Measurements from ENCODE around the gene MYD88.

MYD88 gene

DNA sequence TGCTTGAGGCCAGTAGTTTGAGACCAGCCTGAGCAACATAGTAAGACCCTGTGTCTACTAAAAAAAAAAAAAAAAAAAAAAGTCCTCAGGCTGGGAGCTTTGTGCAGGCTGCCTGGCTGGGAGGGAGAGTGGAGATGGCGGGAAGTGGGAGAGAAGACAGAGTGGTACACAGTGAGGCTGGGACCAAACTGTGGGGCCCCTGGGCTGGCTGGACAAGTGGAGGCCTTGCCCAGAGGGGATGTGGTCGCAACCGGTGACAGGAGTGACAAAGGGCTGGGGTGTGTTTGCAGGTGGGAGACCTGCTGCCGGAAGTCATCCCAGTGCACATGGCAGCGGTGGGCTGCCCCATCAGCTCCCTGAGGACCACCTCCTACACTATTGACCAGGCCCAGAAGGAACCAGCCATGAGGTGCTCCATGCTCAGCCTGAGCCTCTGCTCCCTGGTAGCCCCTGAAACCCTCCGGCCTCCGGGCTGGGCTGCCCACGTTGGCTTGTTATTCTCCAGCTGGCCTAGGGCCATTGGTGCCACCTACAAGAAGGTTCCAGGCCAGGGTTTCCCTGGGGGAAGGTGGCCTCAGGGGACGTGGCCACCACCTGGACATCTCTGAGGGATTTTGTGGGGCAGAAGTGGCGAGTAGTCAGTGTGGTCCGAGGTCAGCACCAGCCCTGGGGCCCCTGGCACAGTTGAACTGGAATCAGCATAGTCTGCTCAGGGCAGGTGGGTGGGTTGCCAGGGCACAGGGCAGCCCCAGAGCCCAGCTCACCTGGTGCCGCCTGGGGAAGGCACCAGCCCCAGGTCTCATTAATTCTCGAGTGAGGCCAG lies 24.2 kb upstream of the MYD88 start:
- no peak for DNase-seq

DNA sequence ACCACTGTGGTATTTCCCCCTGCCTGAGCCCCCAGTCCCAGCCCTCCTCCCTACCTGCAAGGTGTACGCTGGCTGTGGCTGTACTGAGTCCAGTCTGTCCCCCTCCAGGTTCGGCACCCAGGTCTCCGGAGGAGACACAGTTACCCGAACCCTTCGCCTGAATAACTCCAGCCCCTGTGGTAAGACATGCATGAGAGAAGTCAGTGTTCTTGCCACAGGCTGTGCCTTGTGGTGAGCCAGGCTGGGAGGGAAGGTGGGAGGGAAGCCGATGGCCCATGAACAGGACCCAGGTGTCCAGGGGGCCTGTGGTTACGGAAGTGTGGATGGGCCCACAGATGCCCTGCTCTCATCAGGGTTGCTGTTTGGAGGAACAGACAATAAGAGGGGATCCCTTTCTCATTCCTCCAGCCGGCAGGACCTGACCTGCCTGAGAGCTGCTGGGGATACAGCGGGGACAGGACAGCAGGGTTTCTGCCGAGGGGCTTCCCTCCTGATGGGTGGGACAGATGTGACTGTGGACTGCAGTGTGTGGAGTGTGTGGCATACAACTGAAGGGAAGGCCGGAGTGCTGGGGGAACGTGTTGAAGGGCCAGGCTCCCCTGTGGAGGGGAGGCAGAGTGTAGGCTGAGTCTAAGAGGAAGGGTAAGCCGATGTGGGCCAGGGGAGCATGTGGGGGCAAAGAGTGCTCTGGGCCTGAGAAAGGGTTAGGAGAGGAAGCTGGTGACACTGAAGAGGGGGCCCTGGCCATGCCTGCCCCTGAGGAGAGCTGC lies 23.4 kb upstream of the MYD88 start:
- DNase-seq: no peak

DNA sequence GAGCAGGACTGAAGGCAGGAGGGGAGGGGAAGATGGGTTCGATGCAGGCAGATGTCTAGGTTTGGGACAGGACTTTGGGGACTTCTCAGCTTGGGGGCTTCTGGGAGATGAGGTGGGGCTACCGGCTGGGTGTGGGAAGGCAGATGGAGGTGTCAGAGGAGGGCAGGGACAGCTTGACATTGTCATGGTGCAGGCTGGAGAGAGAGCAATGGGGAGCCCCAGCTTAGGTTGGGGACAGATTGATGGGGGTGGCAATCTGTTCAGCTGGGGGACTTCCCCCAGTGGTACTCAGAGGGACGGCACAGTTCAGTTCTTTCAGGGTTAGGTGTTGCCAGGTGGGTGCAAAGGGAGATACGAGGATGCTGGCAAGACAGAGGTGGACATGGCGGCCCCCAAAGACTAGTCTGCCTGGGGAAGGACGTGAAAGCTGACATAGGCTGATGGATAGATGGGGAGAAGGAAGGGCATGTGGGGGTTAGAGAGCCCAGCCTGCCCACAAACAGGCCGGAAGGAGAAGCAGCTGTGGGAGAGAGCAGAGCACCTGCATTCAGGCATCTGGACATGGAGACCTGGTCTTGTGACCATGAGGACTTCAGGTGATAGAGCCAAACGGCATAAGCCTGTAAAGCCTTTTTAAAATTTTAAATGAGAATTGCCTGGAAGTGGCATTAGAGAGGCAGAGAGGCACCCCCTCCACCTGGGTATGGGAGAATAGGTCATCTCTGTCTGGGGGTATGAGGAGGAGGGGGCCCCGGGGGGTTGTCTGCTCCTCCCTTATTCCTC lies 22.6 kb upstream of the MYD88 start:
- DNase-seq: no peak

- DNase-seq: no peak
Measured at GRCh38 chr3:38116471-38117162, 21.8 kb upstream of the MYD88 start.

- DNase-seq: no peak
Measured at GRCh38 chr3:38117163-38117716, 21.2 kb upstream of the MYD88 start.

- DNase-seq: peak; percentile 12
Measured at GRCh38 chr3:38117748-38118420, 20.6 kb upstream of the MYD88 start.

DNA sequence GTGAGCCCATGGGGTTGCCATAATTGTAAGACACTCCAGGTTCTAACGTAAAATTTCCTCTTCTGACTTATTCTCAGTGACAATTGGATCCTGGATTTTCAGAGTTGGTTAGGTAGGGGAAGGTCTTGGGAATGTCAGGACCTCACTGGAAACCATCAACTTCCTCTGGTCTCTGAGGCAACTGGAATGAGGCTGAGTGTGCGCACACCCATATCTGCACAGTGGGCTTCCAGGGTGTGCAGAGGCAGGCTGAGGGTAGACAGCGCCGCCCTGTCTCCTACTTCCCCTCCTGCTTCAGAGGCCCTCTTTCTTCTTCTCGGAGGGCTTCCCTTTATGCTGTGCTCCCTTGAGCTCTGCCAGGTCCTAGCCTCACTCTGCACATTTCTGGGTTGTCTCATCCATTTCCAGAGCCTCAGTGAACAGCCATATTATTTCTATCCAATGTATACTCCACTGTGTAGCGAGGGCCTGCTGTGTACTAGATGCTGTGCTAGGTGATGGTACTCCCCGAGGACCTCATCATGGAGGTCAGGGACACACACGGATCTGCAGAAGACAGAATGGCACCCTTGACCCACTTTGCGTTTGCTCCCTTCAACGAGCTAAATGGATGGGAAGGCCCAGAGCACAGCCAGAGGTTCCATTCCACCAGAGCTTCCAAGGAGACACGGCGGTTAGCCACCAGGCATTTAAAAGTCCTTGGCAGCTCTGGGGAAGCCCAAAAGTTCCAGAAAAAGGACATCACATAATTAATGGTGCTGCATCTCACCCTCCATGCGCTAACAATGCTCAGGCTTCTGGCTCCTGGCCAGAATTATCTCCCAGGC lies 19.8 kb upstream of the MYD88 start:
- no peak for DNase-seq

- DNase-seq: no peak
Measured at GRCh38 chr3:38119248-38119544, 19.3 kb upstream of the MYD88 start.

GRCh38 chr3:38119821-38120692 lies 18.4 kb upstream of the MYD88 start:
- DNase-seq: no peak

DNA sequence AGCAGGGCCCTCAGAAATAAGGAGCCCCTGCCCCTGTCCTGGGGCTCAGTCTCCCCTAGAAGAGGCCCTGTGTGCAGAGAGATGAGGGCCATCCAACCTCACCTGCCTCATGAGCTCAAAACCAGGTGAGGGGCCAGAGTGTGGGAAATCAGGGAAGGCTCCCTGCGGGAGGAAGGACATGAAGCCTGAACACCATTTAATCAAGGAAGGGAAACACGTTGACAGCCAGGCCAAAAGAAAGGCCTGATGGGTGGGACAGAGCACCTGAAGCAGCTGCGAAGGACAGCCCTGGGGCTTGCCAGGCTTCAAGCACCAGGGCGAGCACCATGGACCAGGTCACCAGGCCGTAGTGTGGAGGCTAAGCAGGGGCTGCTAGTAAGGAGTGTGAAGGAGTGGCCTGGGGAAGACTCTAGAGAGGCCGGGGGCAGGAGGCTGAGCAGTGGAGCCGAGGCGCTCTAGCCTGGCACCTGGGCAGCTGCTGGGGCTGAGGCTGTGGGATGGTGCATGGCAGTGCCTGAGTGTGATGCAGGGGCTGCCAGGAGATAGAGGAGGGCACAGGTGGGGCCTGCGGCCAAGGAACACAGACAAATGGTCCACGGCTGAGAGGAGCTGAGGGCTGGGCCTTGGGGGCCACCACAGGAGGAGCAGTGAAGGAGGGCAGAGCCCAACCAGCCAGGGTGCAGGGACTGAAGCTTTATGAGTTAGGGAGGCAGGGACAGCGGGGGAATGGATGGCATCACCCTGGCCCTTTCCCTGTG lies 17.6 kb upstream of the MYD88 start:
- no peak for DNase-seq

DNA sequence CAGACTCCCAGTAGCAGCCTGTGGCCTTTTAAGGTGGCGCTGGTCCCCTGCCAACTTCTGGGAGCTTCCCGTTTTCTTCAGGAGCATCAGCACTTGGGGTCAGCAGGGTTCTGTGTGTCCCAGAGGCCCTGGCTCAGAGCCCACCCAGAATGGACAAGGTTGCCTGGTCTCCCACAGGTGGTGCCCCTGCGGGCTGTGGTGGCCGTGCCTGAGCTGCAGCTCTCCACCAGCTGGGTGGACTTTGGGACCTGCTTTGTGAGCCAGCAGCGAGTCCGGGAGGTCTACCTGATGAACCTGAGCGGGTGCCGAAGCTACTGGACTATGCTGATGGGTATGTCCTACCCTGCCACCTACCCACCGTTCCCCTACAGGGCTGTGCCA lies 17.0 kb upstream of the MYD88 start:
- no peak for DNase-seq

DNA sequence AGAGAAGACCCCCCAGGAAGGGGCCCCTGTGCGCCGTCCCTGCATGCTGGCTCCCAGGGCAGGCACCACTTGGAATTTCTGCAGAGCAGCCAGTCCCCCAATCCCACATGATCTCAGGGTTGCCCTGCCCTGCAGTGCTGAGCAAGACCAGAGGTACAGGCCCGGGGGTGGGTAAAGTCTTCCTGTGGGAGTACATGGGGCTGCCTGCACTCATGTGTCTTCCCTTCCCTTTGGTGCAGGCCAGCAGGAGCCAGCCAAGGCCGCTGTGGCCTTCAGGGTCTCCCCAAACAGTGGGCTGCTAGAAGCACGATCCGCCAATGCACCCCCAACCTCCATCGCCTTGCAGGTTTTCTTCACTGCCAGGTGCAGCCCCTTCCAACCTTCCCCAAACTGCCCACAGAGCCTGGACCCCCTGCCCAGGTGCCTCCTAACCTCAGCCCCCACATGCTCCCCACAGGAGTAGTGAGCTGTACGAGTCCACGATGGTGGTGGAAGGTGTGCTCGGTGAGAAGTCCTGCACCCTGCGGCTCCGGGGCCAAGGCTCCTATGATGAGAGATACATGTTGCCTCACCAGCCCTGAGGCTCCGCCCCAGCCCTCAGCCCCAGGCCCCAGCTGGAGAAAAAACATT lies 16.5 kb upstream of the MYD88 start:
- DNase-seq: no peak

- no peak for DNase-seq
Measured at GRCh38 chr3:38122712-38123290, 15.7 kb upstream of the MYD88 start.

DNA sequence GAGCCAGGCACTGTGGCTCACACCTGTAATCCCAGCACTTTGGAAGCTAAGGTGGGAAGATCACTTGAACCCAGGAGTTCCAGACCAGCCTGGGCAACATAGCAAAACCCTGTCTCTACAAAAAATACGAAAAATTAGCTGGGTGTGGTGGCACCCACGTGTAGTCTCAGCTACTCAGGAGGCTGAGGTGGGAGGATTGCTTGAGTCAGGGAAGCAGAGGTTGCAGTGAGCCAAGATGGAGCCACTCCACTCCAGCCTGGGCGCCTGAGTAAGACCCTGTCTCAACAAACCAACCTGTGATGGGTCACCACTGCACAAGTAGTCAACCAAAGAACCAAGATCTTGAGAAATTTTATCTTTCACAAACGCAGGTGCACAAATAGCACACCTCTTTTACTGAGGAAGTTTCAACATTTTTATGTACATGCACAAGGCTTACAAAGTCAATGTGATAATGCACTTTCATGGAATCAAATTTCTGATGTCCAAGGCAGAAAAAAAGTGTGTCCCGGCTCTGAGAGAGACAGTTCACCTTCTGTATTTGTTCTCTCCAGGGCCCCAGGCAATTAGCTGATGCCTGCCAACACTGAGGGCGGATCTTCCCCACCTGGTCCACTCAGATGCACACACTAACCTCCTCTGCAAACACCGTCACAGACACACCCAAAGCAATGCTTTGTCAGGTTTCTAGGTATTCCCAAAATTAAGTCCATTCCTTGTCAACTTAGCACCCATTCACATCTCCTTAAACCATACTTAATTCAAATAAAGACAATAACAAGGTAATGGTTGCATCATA lies 13.9 kb upstream of the MYD88 start:
- DNase-seq: no peak

GRCh38 chr3:38125305-38126120 lies 12.9 kb upstream of the MYD88 start:
- DNase-seq: no peak

GRCh38 chr3:38126121-38126892 lies 12.2 kb upstream of the MYD88 start:
- DNase-seq: no peak

Measured in NCI-H2029 treated with DMSO at 0.1 percent for 48 hours (cell line).